CD4-positive, alpha-beta T cell treated with Interleukin-21 for 1 hour (primary cell): ENCODE data around the gene RXRG.
"Not testable (repeated sequence)": the region's sequence is repeated elsewhere in the genome, so short reads cannot be mapped to it uniquely, and the experiment has no call there.

Experiments
- DNase-seq: peaks from one replicate; pipeline ENCODE4 v3.0.0-alpha.2; 2020

RXRG gene

GRCh38 chr1:165444897-165445370, at the start of gene RXRG:
Gene RXRG (minus strand): TSS chr1:165445126. CDS start chr1:165444893, 233 bp downstream.
- no peak for DNase-seq

- no peak for DNase-seq
These were observed 48.0 kb upstream of the RXRG start for GRCh38 chr1:165492845-165493373.

- DNase-seq, result no peak
These were observed 45.2 kb upstream of the RXRG start for GRCh38 chr1:165490175-165490574.

- no peak for DNase-seq
These were observed 43.0 kb upstream of the RXRG start for GRCh38 chr1:165487921-165488320.

- no peak for DNase-seq
These were observed 41.7 kb upstream of the RXRG start for GRCh38 chr1:165486663-165487062.

GRCh38 chr1:165485716-165486115, 40.8 kb upstream of the RXRG start:
- no peak for DNase-seq

GRCh38 chr1:165484532-165484931, 39.6 kb upstream of the RXRG start:
- no peak for DNase-seq

GRCh38 chr1:165483412-165483811, 38.5 kb upstream of the RXRG start:
- DNase-seq, result no peak

GRCh38 chr1:165481820-165482532, 37.0 kb upstream of the RXRG start:
- no peak for DNase-seq

- DNase-seq, result no peak
These were observed 31.9 kb upstream of the RXRG start for GRCh38 chr1:165476776-165477175.

GRCh38 chr1:165474196-165474595, 29.3 kb upstream of the RXRG start:
- no peak for DNase-seq

GRCh38 chr1:165473081-165473480, 28.2 kb upstream of the RXRG start:
- DNase-seq, result no peak

GRCh38 chr1:165468726-165469249, 23.9 kb upstream of the RXRG start:
- DNase-seq, result no peak

- DNase-seq, result no peak
These were observed 23.3 kb upstream of the RXRG start for GRCh38 chr1:165468253-165468652.

GRCh38 chr1:165467706-165468105, 22.8 kb upstream of the RXRG start:
- no peak for DNase-seq

GRCh38 chr1:165463978-165464377, 19.1 kb upstream of the RXRG start:
- DNase-seq, result no peak

GRCh38 chr1:165459683-165460082, 14.8 kb upstream of the RXRG start:
- DNase-seq, result not testable (repeated sequence)

- DNase-seq, result no peak
These were observed 11.9 kb upstream of the RXRG start for GRCh38 chr1:165456861-165457260.

- no peak for DNase-seq
These were observed 11.2 kb upstream of the RXRG start for GRCh38 chr1:165456114-165456513.

GRCh38 chr1:165455111-165455510, 10.2 kb upstream of the RXRG start:
- no peak for DNase-seq

GRCh38 chr1:165454091-165454610, 9.2 kb upstream of the RXRG start:
- no peak for DNase-seq

- DNase-seq, result no peak
These were observed 7.6 kb upstream of the RXRG start for GRCh38 chr1:165452336-165453130.

- no peak for DNase-seq
These were observed 6.8 kb upstream of the RXRG start for GRCh38 chr1:165451691-165452090.
